T-helper 1 cell treated with Interleukin-12 subunit alpha and Interleukin-12 subunit beta and Interleukin-4 antibody, amounts not matched to agents 30 ng/mL and 1 ng/mL, for 36 hours (primary cell): Measurements from ENCODE around the gene ANKRD1. TPM values are rescaled to one million over a fixed set of nuclear protein-coding genes. Genes with fewer than 3 reads are reported as not detected.
"Not testable (repeated sequence)": the region's sequence is repeated elsewhere in the genome, so short reads cannot be mapped to it uniquely, and the experiment has no call there.

Source experiments
- intact Hi-C: fragments of 100-400 bp; cut with micrococcal nuclease; formaldehyde crosslinking; loops from one replicate; pipeline ENCODE4 v1.15.1; 2024
- total RNA-seq: library from RNA; stranded (reverse); gene quantifications from 2 replicates; pipeline ENCODE4 v1.2.3, GENCODE V29; 2022

Gene ANKRD1
- total RNA-seq, 1 donor from 2014 or later, result not detected

- intact Hi-C loops, result no loop called here
Measured at GRCh38 chr10:90912854-90913479, 7.9 kb downstream of the ANKRD1 start.

GRCh38 chr10:90912174-90912573 lies 8.7 kb downstream of the ANKRD1 start:
- intact Hi-C loops, result no loop called here

GRCh38 chr10:90911133-90912051 lies 9.5 kb downstream of the ANKRD1 start:
- intact Hi-C loops, result loop anchor here (1.0 to 2.0 kb wide), 8 partner anchors 31 to 1002 kb away; no protein-coding TSS in a partner anchor

GRCh38 chr10:90906596-90906995 lies 14.3 kb downstream of the ANKRD1 start:
- intact Hi-C loops, result no loop called here

GRCh38 chr10:90905925-90906324 lies 15.0 kb downstream of the ANKRD1 start:
- intact Hi-C loops, result no loop called here

GRCh38 chr10:90896916-90897315 lies 24.0 kb downstream of the ANKRD1 start:
- intact Hi-C loops, result not testable (repeated sequence)

GRCh38 chr10:90893190-90893589 lies 27.7 kb downstream of the ANKRD1 start:
- intact Hi-C loops, result no loop called here

- intact Hi-C loops, result no loop called here
Measured at GRCh38 chr10:90890347-90890746, 30.5 kb downstream of the ANKRD1 start.

GRCh38 chr10:90889636-90890035 lies 31.3 kb downstream of the ANKRD1 start:
- intact Hi-C loops, result no loop called here

- intact Hi-C loops, result no loop called here
Measured at GRCh38 chr10:90888387-90888786, 32.5 kb downstream of the ANKRD1 start.

GRCh38 chr10:90887555-90887954 lies 33.3 kb downstream of the ANKRD1 start:
- intact Hi-C loops, result no loop called here

- intact Hi-C loops, result no loop called here
Measured at GRCh38 chr10:90885176-90885575, 35.7 kb downstream of the ANKRD1 start.

- intact Hi-C loops, result no loop called here
Measured at GRCh38 chr10:90884431-90884830, 36.5 kb downstream of the ANKRD1 start.

- intact Hi-C loops, result loop anchor here (1.0 to 2.0 kb wide), 6 partner anchors 9 to 755 kb away; partner anchors contain the start of genes PCGF5 and RPP30
Measured at GRCh38 chr10:90880059-90880719, 40.7 kb downstream of the ANKRD1 start.

- intact Hi-C loops, result loop anchor here (10.0 kb wide), 1 partner anchor 1014 kb away; no protein-coding TSS in a partner anchor
Measured at GRCh38 chr10:90879062-90879461, 41.8 kb downstream of the ANKRD1 start.

- intact Hi-C loops, result loop anchor here (5.0 to 10.0 kb wide), 8 partner anchors 290 to 1975 kb away; partner anchors contain the start of genes BTAF1, EXOC6, FAS and FGFBP3
Measured at GRCh38 chr10:90872648-90873020, 48.3 kb downstream of the ANKRD1 start.

GRCh38 chr10:90871766-90872647 lies 48.9 kb downstream of the ANKRD1 start, which contains the start of gene RPP30:
Gene RPP30, plus strand, starts transcription at chr10:90871974. Its CDS starts 13 bp downstream, at chr10:90871987.
- intact Hi-C loops, result loop anchor here (1.0 to 10.0 kb wide), 18 partner anchors 8 to 1975 kb away; partner anchors contain the start of genes BTAF1, CPEB3, EXOC6 and FAS

GRCh38 chr10:90871279-90871765 lies 49.6 kb downstream of the ANKRD1 start:
- intact Hi-C loops, result loop anchor here (1.0 to 10.0 kb wide), 18 partner anchors 9 to 1976 kb away; partner anchors contain the start of genes BTAF1, CPEB3, EXOC6 and FAS

GRCh38 chr10:90866050-90866598 lies 54.8 kb downstream of the ANKRD1 start:
- intact Hi-C loops, result no loop called here

- intact Hi-C loops, result no loop called here
Measured at GRCh38 chr10:90865401-90865800, 55.5 kb downstream of the ANKRD1 start.
